ENCODE data around the gene C6orf52.
"Not testable (repeated sequence)": the region's sequence is repeated elsewhere in the genome, so short reads cannot be mapped to it uniquely, and the experiment has no call there.

Gene C6orf52

DNA sequence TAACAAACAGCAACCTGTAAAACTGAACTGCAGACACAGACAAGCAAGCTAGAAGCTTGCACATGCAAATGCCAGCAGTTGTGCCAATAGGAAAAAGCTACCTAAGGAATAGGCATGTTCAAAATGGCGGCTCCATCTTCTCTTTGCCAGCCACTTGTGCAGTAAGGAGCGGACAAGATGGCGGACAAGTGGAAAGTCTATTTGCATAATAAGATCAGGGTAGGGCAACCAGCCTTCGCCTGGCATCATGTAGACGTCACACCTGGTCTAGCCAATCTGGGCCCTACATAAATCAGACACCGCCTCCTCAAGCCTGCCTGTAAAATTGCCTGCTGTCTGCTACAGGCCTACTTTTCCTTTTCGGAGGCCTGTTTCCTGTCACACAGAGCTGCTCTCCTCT lies 18.0 kb downstream of the C6orf52 start:
- no peaks in the 10 kb centered on the region for H3K4me1 ChIP-seq (ENCODE audit: control insufficient read depth, insufficient read depth, low read length, poor library complexity, severe bottlenecking)
- H3K4me3 ChIP-seq (ENCODE audit: extremely low read depth, insufficient read depth, low read length, poor library complexity, severe bottlenecking), result no peak overlapping the region
- no peaks in the 10 kb centered on the region for H3K36me3 ChIP-seq (ENCODE audit: control insufficient read depth, insufficient read depth, low read length)
- H3K27ac ChIP-seq (ENCODE audit: low read depth, low read length, severe bottlenecking), result no peak overlapping the region
- 92 to 98% methylated on average over 5 to 7 of the region's 7 CpGs for WGBS, 2 experiments (ENCODE audit: insufficient coverage in 2 of 2)
- H3K9me3 ChIP-seq (ENCODE audit: control insufficient read depth, low read length), result no peaks in the 10 kb centered on the region

DNA sequence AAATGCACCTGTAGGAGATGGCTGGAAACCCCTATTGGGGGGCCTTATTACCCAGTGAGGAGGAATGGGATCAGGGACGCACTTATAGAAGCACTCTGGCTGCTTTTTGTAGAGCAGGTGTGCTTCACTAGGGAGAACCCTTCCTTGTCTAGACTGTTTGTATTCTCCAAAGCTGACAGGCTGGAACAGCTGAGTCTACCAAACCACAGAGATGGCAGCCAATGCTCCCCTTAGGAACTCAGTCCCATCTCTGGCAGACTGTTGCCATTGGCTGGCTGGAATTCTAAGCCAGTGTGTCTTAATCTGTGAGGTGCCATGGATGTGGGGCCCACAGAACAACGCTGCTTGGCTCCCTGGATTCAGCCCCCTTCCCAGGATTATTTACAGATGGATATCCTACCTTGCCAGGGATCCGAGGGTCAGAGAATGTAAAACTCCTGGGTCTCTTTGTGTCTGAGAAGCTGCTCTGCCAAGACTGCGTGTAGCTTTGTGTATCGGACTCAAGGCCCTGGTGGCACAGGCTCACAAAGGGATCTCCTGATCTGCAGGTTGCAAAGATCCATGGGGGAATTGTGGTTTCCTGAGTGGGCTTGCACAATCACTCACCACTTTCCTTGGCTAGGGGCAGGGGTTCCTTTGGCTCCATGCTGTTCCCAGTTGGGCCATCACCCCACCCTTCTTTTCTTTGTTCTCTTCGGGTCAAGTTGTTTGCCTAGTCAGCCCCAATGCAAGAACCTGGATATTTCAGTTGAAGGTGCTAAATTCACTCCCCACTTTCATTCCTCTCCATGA lies 26.1 kb downstream of the C6orf52 start:
- H3K4me1 ChIP-seq (ENCODE audit: control insufficient read depth, insufficient read depth, low read length, poor library complexity, severe bottlenecking), result no peaks in the 10 kb centered on the region
- H3K27ac ChIP-seq (ENCODE audit: low read depth, low read length, severe bottlenecking), result no peak overlapping the region
- no peaks in the 10 kb centered on the region for H3K36me3 ChIP-seq (ENCODE audit: control insufficient read depth, insufficient read depth, low read length)
- WGBS, 2 experiments (ENCODE audit: insufficient coverage in 2 of 2), result 87 to 95% methylated on average over 4 to 6 of the region's 6 CpGs
- no peaks in the 10 kb centered on the region for H3K9me3 ChIP-seq (ENCODE audit: control insufficient read depth, low read length)
- no peak overlapping the region for H3K4me3 ChIP-seq (ENCODE audit: extremely low read depth, insufficient read depth, low read length, poor library complexity, severe bottlenecking)

DNA sequence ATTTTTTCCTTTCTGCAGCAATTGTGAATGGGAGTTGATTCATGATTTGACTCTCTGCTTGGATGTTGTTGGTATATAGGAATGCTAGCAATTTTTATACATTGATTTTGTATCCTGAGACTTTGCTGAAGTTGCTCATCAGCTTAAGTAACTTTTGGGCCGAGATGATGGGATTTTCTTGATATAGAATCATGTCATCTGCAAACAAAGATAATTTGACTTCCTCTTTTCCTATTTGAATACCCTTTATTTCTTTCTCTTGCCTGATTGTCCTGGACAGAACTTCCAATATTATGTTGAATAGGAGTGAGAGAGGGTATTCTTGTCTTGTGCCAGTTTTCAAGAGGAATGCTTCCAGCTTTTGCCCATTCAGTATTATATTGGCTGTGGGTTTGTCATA lies 28.8 kb downstream of the C6orf52 start:
- H3K27ac ChIP-seq (ENCODE audit: low read depth, low read length, severe bottlenecking); H3K4me3 ChIP-seq (ENCODE audit: extremely low read depth, insufficient read depth, low read length, poor library complexity, severe bottlenecking); H3K9me3 ChIP-seq (ENCODE audit: control insufficient read depth, low read length); H3K4me1 ChIP-seq (ENCODE audit: control insufficient read depth, insufficient read depth, low read length, poor library complexity, severe bottlenecking); H3K36me3 ChIP-seq (ENCODE audit: control insufficient read depth, insufficient read depth, low read length): not testable (repeated sequence)
- WGBS, 2 experiments (ENCODE audit: insufficient coverage in 2 of 2), result no CpG with 5 or more reads among the region's 1 CpG

GRCh38 chr6:10662742-10663141 lies 31.7 kb downstream of the C6orf52 start:
- no peaks in the 10 kb centered on the region for H3K36me3 ChIP-seq (ENCODE audit: control insufficient read depth, insufficient read depth, low read length)
- H3K4me1 ChIP-seq (ENCODE audit: control insufficient read depth, insufficient read depth, low read length, poor library complexity, severe bottlenecking), result no peaks in the 10 kb centered on the region
- WGBS, 2 experiments (ENCODE audit: insufficient coverage in 2 of 2), result 89 to 100% methylated on average over 1 to 2 of the region's 2 CpGs
- no peak overlapping the region for H3K4me3 ChIP-seq (ENCODE audit: extremely low read depth, insufficient read depth, low read length, poor library complexity, severe bottlenecking)
- H3K27ac ChIP-seq (ENCODE audit: low read depth, low read length, severe bottlenecking), result no peak overlapping the region
- no peaks in the 10 kb centered on the region for H3K9me3 ChIP-seq (ENCODE audit: control insufficient read depth, low read length)

DNA sequence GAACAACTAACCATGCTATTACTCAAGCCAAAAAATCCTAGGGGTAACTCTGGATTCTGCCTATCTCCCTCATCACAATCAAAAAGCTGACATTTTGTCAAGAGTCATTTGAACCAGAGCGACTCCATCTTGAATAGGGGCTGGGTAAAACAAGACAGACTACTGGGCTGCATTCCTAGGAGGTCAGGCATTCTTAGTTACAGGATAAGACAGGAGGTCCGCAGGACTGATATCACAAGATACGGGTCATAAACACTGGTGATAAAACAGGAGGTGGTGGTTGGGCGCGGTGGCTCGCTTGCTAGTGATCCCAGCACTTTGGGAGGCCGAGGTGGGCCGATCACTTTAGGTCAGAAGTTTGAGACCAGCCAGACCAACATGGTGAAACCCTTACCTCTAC lies 32.2 kb downstream of the C6orf52 start:
- Histone ChIP-seq H3K36me3 (ENCODE audit: control insufficient read depth, insufficient read depth, low read length) (no peaks in the 10 kb centered on the region), H3K9me3 (ENCODE audit: control insufficient read depth, low read length) (no peaks in the 10 kb centered on the region), H3K4me1 (ENCODE audit: control insufficient read depth, insufficient read depth, low read length, poor library complexity, severe bottlenecking) (no peaks in the 10 kb centered on the region), H3K27ac (ENCODE audit: low read depth, low read length, severe bottlenecking) (no peak overlapping the region), H3K4me3 (ENCODE audit: extremely low read depth, insufficient read depth, low read length, poor library complexity, severe bottlenecking) (no peak overlapping the region)
- 94 to 96% methylated on average over 7 to 8 of the region's 8 CpGs for WGBS, 2 experiments (ENCODE audit: insufficient coverage in 2 of 2)

DNA sequence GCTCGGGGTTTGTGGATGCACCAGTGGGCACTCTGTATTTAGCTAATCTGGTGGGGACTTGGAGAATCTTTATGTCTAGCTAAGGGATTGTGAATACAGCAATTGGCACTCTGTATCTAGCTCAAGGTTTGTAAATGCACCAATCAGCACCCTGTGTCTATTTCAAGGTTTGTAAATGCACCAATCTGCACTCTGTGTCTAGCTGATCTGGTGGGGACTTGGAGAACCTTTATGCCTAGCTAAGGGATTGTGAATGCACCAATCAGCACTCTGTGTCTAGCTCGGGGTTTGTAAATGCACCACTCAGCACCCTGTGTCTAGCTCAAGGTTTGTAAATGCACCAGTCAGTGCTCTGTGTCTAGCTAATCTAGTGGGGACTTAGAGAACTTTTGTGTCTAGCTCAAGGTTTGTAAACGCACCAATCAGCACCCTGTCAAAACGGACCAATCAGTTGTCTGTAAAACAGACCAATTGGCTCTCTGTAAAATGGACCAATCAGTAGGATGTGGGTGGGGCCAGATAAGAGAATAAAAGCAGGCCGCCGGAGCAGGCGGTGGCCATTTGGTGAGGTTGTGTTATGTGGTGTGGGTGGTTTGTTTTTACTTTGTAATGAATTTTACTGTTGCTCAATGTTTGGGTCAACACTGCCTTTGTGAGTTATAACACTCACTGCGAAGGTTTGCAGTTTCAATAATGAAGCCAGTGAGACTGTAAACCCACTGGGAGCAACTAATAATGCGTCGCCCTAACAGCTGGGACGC lies 33.8 kb downstream of the C6orf52 start:
- not testable (repeated sequence) for H3K9me3 ChIP-seq (ENCODE audit: control insufficient read depth, low read length); H3K36me3 ChIP-seq (ENCODE audit: control insufficient read depth, insufficient read depth, low read length); H3K4me3 ChIP-seq (ENCODE audit: extremely low read depth, insufficient read depth, low read length, poor library complexity, severe bottlenecking); H3K27ac ChIP-seq (ENCODE audit: low read depth, low read length, severe bottlenecking); H3K4me1 ChIP-seq (ENCODE audit: control insufficient read depth, insufficient read depth, low read length, poor library complexity, severe bottlenecking)
- 93 to 95% methylated on average over 11 of the region's 11 CpGs for WGBS, 2 experiments (ENCODE audit: insufficient coverage in 2 of 2)

DNA sequence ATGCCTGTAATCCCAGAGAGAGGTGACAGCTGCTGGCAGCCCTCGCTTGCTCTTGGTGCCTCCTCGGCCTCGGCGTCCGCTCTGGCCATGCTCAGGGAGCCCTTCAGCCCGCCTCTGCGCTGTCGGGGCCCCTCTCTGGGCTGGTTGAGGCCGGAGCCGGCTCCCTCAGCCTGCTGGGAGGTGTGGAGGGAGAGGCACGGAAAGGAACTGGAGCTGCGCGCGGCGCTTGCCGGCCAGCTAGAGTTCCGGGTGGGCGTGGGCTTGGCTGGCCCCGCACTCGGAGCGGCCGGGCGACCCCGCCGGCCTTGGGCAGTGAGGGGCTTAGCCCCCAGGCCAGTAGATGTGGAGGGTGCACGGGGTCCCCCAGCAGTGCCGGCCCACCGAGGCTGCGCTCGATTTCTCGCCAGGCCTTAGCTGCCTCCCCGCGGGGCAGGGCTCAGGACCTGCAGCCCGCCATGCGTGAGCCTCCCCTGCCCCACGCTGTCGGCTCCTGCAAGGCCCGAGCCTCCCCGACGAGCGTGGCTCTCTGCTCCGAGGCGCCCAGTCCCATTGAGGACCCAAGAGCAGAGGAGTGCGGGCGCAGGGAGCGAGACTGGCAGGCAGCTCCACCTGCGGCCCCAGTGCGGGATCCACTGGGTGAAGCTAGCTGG lies 34.6 kb downstream of the C6orf52 start:
- no peaks in the 10 kb centered on the region for H3K36me3 ChIP-seq (ENCODE audit: control insufficient read depth, insufficient read depth, low read length)
- no peaks in the 10 kb centered on the region for H3K9me3 ChIP-seq (ENCODE audit: control insufficient read depth, low read length)
- no peaks in the 10 kb centered on the region for H3K4me1 ChIP-seq (ENCODE audit: control insufficient read depth, insufficient read depth, low read length, poor library complexity, severe bottlenecking)
- 91 to 95% methylated on average over 32 to 43 of the region's 48 CpGs for WGBS, 2 experiments (ENCODE audit: insufficient coverage in 2 of 2)
- H3K4me3 ChIP-seq (ENCODE audit: extremely low read depth, insufficient read depth, low read length, poor library complexity, severe bottlenecking), result no peak overlapping the region
- no peak overlapping the region for H3K27ac ChIP-seq (ENCODE audit: low read depth, low read length, severe bottlenecking)

- Histone ChIP-seq H3K36me3 (ENCODE audit: control insufficient read depth, insufficient read depth, low read length) (no peaks in the 10 kb centered on the region), H3K9me3 (ENCODE audit: control insufficient read depth, low read length) (no peaks in the 10 kb centered on the region), H3K27ac (ENCODE audit: low read depth, low read length, severe bottlenecking) (no peak overlapping the region), H3K4me1 (ENCODE audit: control insufficient read depth, insufficient read depth, low read length, poor library complexity, severe bottlenecking) (no peaks in the 10 kb centered on the region), H3K4me3 (ENCODE audit: extremely low read depth, insufficient read depth, low read length, poor library complexity, severe bottlenecking) (no peak overlapping the region)
- 88 to 91% methylated on average over 21 to 23 of the region's 24 CpGs for WGBS, 2 experiments (ENCODE audit: insufficient coverage in 2 of 2)
Observed at GRCh38 chr6:10658910-10659698, 35.3 kb downstream of the C6orf52 start.

DNA sequence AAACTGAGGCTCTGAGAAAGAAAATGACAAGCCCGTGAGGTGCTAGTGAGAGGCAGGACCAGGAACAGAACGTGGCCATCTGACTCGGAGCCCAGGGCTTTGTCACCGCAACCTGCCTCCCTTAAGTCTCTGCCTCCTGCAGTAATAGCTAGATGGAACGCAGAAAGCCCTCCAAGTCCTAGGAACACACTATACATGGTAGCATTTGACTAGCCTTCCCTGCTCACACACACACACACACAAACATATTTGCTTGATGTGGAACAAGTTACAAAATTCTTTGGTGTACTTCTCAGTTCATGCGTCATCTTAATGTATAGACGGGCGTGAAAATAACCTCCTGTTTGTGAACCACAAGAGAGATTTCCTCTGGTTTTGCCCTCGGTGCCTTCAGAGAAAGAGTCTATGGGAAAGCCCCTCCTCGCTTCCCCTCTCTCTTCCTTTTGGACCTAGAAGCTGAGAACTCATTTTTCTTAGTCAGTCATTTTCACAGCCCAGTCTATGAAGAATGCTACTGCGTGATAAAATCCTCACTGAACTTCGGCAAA lies 38.8 kb downstream of the C6orf52 start:
- no peaks in the 10 kb centered on the region for H3K9me3 ChIP-seq (ENCODE audit: control insufficient read depth, low read length)
- H3K27ac ChIP-seq (ENCODE audit: low read depth, low read length, severe bottlenecking), result no peak overlapping the region
- 81 to 85% methylated on average over 9 to 10 of the region's 12 CpGs for WGBS, 2 experiments (ENCODE audit: insufficient coverage in 2 of 2)
- H3K36me3 ChIP-seq (ENCODE audit: control insufficient read depth, insufficient read depth, low read length), result no peaks in the 10 kb centered on the region
- no peaks in the 10 kb centered on the region for H3K4me1 ChIP-seq (ENCODE audit: control insufficient read depth, insufficient read depth, low read length, poor library complexity, severe bottlenecking)
- H3K4me3 ChIP-seq (ENCODE audit: extremely low read depth, insufficient read depth, low read length, poor library complexity, severe bottlenecking), result no peak overlapping the region

GRCh38 chr6:10644225-10644624 lies 50.2 kb downstream of the C6orf52 start:
- H3K4me1 ChIP-seq (ENCODE audit: control insufficient read depth, insufficient read depth, low read length, poor library complexity, severe bottlenecking), result no peaks in the 10 kb centered on the region
- H3K27ac ChIP-seq (ENCODE audit: low read depth, low read length, severe bottlenecking), result no peak overlapping the region
- H3K36me3 ChIP-seq (ENCODE audit: control insufficient read depth, insufficient read depth, low read length), result no peaks in the 10 kb centered on the region
- H3K9me3 ChIP-seq (ENCODE audit: control insufficient read depth, low read length), result no peaks in the 10 kb centered on the region
- 86 to 100% methylated on average over 1 of the region's 1 CpG for WGBS, 2 experiments (ENCODE audit: insufficient coverage in 2 of 2)
- no peak overlapping the region for H3K4me3 ChIP-seq (ENCODE audit: extremely low read depth, insufficient read depth, low read length, poor library complexity, severe bottlenecking)

Measured in mesodermal cell (in vitro differentiated cells).